Sigmoid colon (tissue), 7 donors: ENCODE measurements around the gene DMPK. TPM values are rescaled to one million over a fixed set of nuclear protein-coding genes. Genes with fewer than 3 reads are reported as not detected.
A peak's percentile ranks its signal among the peaks of the same experiment; 100 is the strongest.

Experiments
- DNase-seq: peaks from one replicate; pipeline ENCODE4 v3.0.0-alpha.2; 2019
- H3K27ac ChIP-seq, 4 donors: fragments of 200-600 bp; sonication (generic); one replicate each; pipeline ENCODE4 v1.5.1; 2016 to 2019; ENCODE audit warnings: mild to moderate bottlenecking in 1 of 4
- H3K27me3 ChIP-seq, 3 donors: fragments of 200-600 bp; sonication (generic); one replicate each; pipeline ENCODE4 v1.5.1; 2019; ENCODE audit warnings: mild to moderate bottlenecking in 1 of 3
- H3K36me3 ChIP-seq, 4 donors: fragments of 200-600 bp; sonication (generic); one replicate each; pipeline ENCODE4 v1.5.1; 2016 to 2019
- H3K4me1 ChIP-seq, 4 donors: fragments of 200-600 bp; sonication (generic); one replicate each; pipeline ENCODE4 v1.5.1; 2017 to 2019
- H3K4me3 ChIP-seq, 4 donors: fragments of 200-600 bp; sonication (generic); one replicate each; pipeline ENCODE4 v1.5.1; 2017 to 2019; ENCODE audit warnings: mild to moderate bottlenecking in 2 of 4, moderate library complexity in 1 of 4
- H3K9me3 ChIP-seq, 4 donors: fragments of 200-600 bp in 3 of 4; sonication (generic) in 3 of 4; one replicate each; pipeline versions ENCODE4 v1.5.1 to v1.6.1; 2013 to 2019
- EP300 ChIP-seq, 4 donors: sonication (generic); formaldehyde crosslinking; IDR thresholded peaks; one replicate each; pipeline ENCODE4 v1.6.1; 2017; ENCODE audit warnings: antibody characterized with exemption in 4 of 4
- POLR2A ChIP-seq, 2 donors: fragments of 450-650 bp; IDR thresholded peaks; one replicate each; pipeline ENCODE4 v1.6.1; 2016; ENCODE audit warnings: antibody characterized with exemption in 2 of 2, mild to moderate bottlenecking in 2 of 2, moderate library complexity in 2 of 2
- POLR2AphosphoS5 ChIP-seq, 4 donors: sonication (generic); formaldehyde crosslinking; IDR thresholded peaks; one replicate each; pipeline ENCODE4 v1.6.1; 2017; ENCODE audit warnings: antibody characterized with exemption in 4 of 4
- WGBS, 2 donors: extraction: QIAGEN DNeasy Blood & Tissue Kit; methylation state at CpG; one replicate each; pipeline ENCODE4 v1.1.7; 2013; 5-methylcytosine and 5-hydroxymethylcytosine counted together
- intact Hi-C: fragments of 100-400 bp; cut with DNase I; formaldehyde crosslinking; loops from one replicate; pipeline ENCODE4 v1.15.1; 2023
- polyA plus RNA-seq, 3 donors: library from polyadenylated mRNA; stranded (reverse); fragments of 200-250 nt; gene quantifications; one replicate each; pipeline ENCODE4 v1.2.3, GENCODE V29; 2013
- total RNA-seq, 4 donors: library from RNA; depleted of rRNA; stranded (reverse); fragments of >200 nt; gene quantifications; one replicate each; pipeline ENCODE4 v1.1.0, GENCODE V29; 2016
- TF ChIP-seq, protein P1 (sequence below), 4 experiments: fragments of 450-650 bp in 3 of 4; fragments of 200-600 bp in 1 of 4; IDR thresholded peaks; one replicate each; pipeline ENCODE4 v1.5.1; 2016 to 2019; ENCODE audit warnings: antibody characterized with exemption in 4 of 4, mild to moderate bottlenecking in 3 of 4, moderate library complexity in 2 of 4
- donor health status: healthy with polysubstance abuse.
- donor health status: Bipolar disorder and iron deficiency.
- donor health status: healthy.

The DMPK gene
- total and polyA plus RNA-seq, 7 donors, result 7.2 to 219 (median 62.2) TPM

GRCh38 chr19:45772130-45772840 lies 10.0 kb downstream of the DMPK start:
- Histone ChIP-seq H3K36me3 (peaks cover 0 to 50% (median 36%) of the 10 kb centered on the region in 4 donors), H3K27me3 (no peaks in the 10 kb centered on the region), H3K9me3 (no peaks in the 10 kb centered on the region), H3K4me1 (peaks cover under 1 to 28% (median 18%) of the 10 kb centered on the region in 4 donors), H3K4me3 (no peak overlapping the region), H3K27ac (peak overlapping the region; percentile 89 to 99 (median 98))
- DNase-seq, result peak; percentile 69
- 77 to 85% methylated on average over 14 of the region's 14 CpGs for WGBS, 2 donors
- intact Hi-C loops, result no loop called here
- TF ChIP-seq, protein P1, sequence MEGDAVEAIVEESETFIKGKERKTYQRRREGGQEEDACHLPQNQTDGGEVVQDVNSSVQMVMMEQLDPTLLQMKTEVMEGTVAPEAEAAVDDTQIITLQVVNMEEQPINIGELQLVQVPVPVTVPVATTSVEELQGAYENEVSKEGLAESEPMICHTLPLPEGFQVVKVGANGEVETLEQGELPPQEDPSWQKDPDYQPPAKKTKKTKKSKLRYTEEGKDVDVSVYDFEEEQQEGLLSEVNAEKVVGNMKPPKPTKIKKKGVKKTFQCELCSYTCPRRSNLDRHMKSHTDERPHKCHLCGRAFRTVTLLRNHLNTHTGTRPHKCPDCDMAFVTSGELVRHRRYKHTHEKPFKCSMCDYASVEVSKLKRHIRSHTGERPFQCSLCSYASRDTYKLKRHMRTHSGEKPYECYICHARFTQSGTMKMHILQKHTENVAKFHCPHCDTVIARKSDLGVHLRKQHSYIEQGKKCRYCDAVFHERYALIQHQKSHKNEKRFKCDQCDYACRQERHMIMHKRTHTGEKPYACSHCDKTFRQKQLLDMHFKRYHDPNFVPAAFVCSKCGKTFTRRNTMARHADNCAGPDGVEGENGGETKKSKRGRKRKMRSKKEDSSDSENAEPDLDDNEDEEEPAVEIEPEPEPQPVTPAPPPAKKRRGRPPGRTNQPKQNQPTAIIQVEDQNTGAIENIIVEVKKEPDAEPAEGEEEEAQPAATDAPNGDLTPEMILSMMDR (IDR thresholded peaks at IDR 0.05), result no peak
- no peak for TF ChIP-seq EP300 (IDR thresholded peaks at IDR 0.05)

DNA sequence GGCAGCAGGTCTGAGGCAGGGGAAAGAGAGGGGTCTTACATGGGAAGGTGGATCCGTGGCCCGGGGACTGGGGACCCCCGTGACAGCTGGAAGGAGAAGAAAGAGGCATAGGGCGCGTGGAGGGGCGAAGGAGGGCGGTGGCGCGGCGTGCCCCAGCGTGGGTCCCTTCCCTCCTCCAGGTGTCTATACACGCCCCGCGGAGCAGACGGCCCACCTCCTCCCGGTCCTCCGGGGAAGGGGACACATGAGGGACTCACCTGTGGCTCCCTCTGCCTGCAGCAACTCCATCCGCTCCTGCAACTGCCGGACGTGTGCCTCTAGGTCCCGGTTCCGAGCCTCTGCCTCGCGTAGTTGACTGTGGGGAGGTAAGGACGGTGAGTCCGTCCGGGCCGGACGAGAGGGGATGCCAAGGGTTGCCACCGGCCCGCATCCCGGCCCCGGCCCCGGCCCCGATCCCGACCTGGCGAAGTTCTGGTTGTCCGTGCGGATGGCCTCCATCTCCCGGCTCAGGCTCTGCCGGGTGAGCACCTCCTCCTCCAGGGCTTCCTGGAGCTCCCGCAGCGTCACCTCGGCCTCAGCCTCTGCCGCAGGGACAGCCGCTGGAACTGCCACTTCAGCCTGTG lies 10.9 kb downstream of the DMPK start:
- intact Hi-C loops, result loop anchor here (1.0 kb wide), 1 partner anchor 8 kb away; no protein-coding TSS in a partner anchor
- peak overlapping the region; percentile 89 to 99 (median 98) for H3K27ac ChIP-seq
- H3K4me3 ChIP-seq, result peak overlapping the region in 1 of 4 donors; percentile 80
- H3K27me3 ChIP-seq, result no peaks in the 10 kb centered on the region
- peaks cover 3 to 37% (median 23%) of the 10 kb centered on the region in 4 donors for H3K4me1 ChIP-seq
- WGBS, 2 donors, result 88 to 93% methylated on average over 46 of the region's 46 CpGs
- peaks cover 0 to 42% (median 27%) of the 10 kb centered on the region in 4 donors for H3K36me3 ChIP-seq
- H3K9me3 ChIP-seq, result no peaks in the 10 kb centered on the region
- TF ChIP-seq, protein P1 (IDR thresholded peaks at IDR 0.05), result no peak
- TF ChIP-seq POLR2A (IDR thresholded peaks at IDR 0.05), result no peak
- peak in 1 of 4 donors; percentile 11 for TF ChIP-seq POLR2AphosphoS5 (IDR thresholded peaks at IDR 0.05)
- peak; percentile 78 for DNase-seq

GRCh38 chr19:45770192-45771101 lies 11.8 kb downstream of the DMPK start:
- Histone ChIP-seq H3K4me3 (peak overlapping the region; percentile 47 to 93 (median 84)), H3K4me1 (peaks cover 3 to 47% (median 33%) of the 10 kb centered on the region in 4 donors), H3K36me3 (peaks cover 0 to 38% (median 25%) of the 10 kb centered on the region in 4 donors), H3K27ac (peak overlapping the region; percentile 89 to 99 (median 98)), H3K9me3 (no peaks in the 10 kb centered on the region), H3K27me3 (no peaks in the 10 kb centered on the region)
- intact Hi-C loops, result loop anchor here (1.0 kb wide), 2 partner anchors 9 to 29 kb away; no protein-coding TSS in a partner anchor
- TF ChIP-seq, protein P1 (IDR thresholded peaks at IDR 0.05), result peak; percentile 85 to 94 (median 94)
- TF ChIP-seq EP300 (IDR thresholded peaks at IDR 0.05) (no peak), POLR2AphosphoS5 (IDR thresholded peaks at IDR 0.05) (peak in 3 of 4 donors; percentile 55 to 80 (median 74)), POLR2A (IDR thresholded peaks at IDR 0.05) (peak; percentile 27 to 43)
- DNase-seq, result peak; percentile 99
- 1% methylated on average over 79 of the region's 79 CpGs for WGBS, 2 donors

DNA sequence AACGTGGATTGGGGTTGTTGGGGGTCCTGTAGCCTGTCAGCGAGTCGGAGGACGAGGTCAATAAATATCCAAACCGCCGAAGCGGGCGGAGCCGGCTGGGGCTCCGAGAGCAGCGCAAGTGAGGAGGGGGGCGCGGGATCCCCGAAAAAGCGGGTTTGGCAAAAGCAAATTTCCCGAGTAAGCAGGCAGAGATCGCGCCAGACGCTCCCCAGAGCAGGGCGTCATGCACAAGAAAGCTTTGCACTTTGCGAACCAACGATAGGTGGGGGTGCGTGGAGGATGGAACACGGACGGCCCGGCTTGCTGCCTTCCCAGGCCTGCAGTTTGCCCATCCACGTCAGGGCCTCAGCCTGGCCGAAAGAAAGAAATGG lies 12.5 kb downstream of the DMPK start:
- peak overlapping the region; percentile 89 to 99 (median 98) for H3K27ac ChIP-seq
- peaks cover 0 to 35% (median 24%) of the 10 kb centered on the region in 4 donors for H3K36me3 ChIP-seq
- WGBS, 2 donors, result 1% methylated on average over 28 of the region's 28 CpGs
- peak; percentile 88 for DNase-seq
- TF ChIP-seq POLR2AphosphoS5 (IDR thresholded peaks at IDR 0.05) (no peak), POLR2A (IDR thresholded peaks at IDR 0.05) (no peak), EP300 (IDR thresholded peaks at IDR 0.05) (no peak)
- TF ChIP-seq, protein P1 (IDR thresholded peaks at IDR 0.05), result no peak
- intact Hi-C loops, result loop anchor here (1.0 to 2.0 kb wide), 2 partner anchors 29 to 39 kb away; partner anchors contain the start of gene FBXO46
- peaks cover 3 to 53% (median 39%) of the 10 kb centered on the region in 4 donors for H3K4me1 ChIP-seq
- H3K4me3 ChIP-seq, result peak overlapping the region; percentile 47 to 93 (median 84)
- no peaks in the 10 kb centered on the region for H3K9me3 ChIP-seq
- H3K27me3 ChIP-seq, result no peaks in the 10 kb centered on the region
